GM12878 (cell line): ENCODE results near the gene RABEP2. TPM values are rescaled to one million over a fixed set of nuclear protein-coding genes. Genes with fewer than 3 reads are reported as not detected.

Experiments
- ATAC-seq: fragments of 200-7000 bp; cut with Tn5 transposase; 3 replicates; pipeline ENCODE4 v1.9.1; 2020; ENCODE audit warnings: mild to moderate bottlenecking, moderate library complexity
- BruUV-seq: library from RNA; stranded (reverse); fragments of 400-500 nt; replicated peaks from 2 replicates; lab custom pipeline; 2021; lab: Mats Ljungman, UMichigan
- CTCF ChIA-PET: fragments of 300-600 bp; sonication (Branson Sonifier 250); formaldehyde crosslinking; extraction: SDS; loops from one replicate; lab custom pipeline; 2021; ENCODE audit warnings: inconsistent platforms; lab: Yijun Ruan, JAX
- POLR2A ChIA-PET: fragments of 350-600 bp; formaldehyde crosslinking; extraction: SDS; loops from one replicate; lab custom pipeline; 2021; ENCODE audit warnings: inconsistent platforms; lab: Charles Lee
- RAD21 ChIA-PET: fragments of 300-600 bp; sonication (Branson Sonifier 250); formaldehyde crosslinking; loops from one replicate; lab custom pipeline; 2023; ENCODE audit warnings: antibody characterized with exemption; ENCODE audit not compliant: unreplicated experiment; lab: Charles Lee
- SMC1A ChIA-PET: fragments of 300-600 bp; sonication (Branson Sonifier 250); formaldehyde crosslinking; loops from one replicate; lab custom pipeline; 2023; ENCODE audit not compliant: unreplicated experiment, uncharacterized antibody; lab: Charles Lee
- DNase-seq: peaks from one replicate; pipeline ENCODE4 v3.0.0-alpha.2; 2011; ENCODE audit warnings: low read depth, low spot score
- FAIRE-seq: peaks from 3 replicates; lab custom pipeline; 2011; peaks lifted over from hg19 to GRCh38; lab: Jason Lieb, UNC
- H2AFZ ChIP-seq: 2 replicates; pipeline ENCODE4 v1.6.0; 2011; ENCODE audit warnings: low read depth, low read length, control low read depth; ENCODE audit not compliant: control insufficient read depth
- H3K27ac ChIP-seq: 2 replicates; pipeline ENCODE4 v1.5.1; 2011; ENCODE audit warnings: control low read depth; ENCODE audit not compliant: control insufficient read depth, insufficient read depth
- H3K27me3 ChIP-seq, 2 experiments: replicated peaks in 1 of 2; 2 replicates each; pipeline versions ENCODE4 v1.6.0 to v1.6.1; 2011; ENCODE audit warnings: low read length in 1 of 2; ENCODE audit not compliant: control insufficient read depth in 2 of 2, insufficient read depth in 2 of 2
- H3K36me3 ChIP-seq, 2 experiments: 2 replicates each; pipeline ENCODE4 v1.5.1; 2011; ENCODE audit warnings: low read length in 1 of 2; ENCODE audit not compliant: control insufficient read depth in 2 of 2, insufficient read depth in 2 of 2
- H3K4me1 ChIP-seq: 2 replicates; pipeline ENCODE4 v1.6.1; 2011; ENCODE audit warnings: mild to moderate bottlenecking, low read length, moderate library complexity, mixed read lengths; ENCODE audit not compliant: control insufficient read depth, insufficient read depth
- H3K4me2 ChIP-seq: 2 replicates; pipeline ENCODE4 v1.6.0; 2011; ENCODE audit warnings: control low read depth; ENCODE audit not compliant: control insufficient read depth, insufficient read depth
- H3K4me3 ChIP-seq: fragments of 200-600 bp; sonication (generic); 2 replicates; pipeline ENCODE4 v1.5.1; 2016
- H3K79me2 ChIP-seq: 2 replicates; pipeline ENCODE4 v1.6.0; 2011; ENCODE audit warnings: low read length; ENCODE audit not compliant: control insufficient read depth, insufficient read depth
- H3K9ac ChIP-seq: 2 replicates; pipeline ENCODE4 v1.8.0; 2011; ENCODE audit warnings: low read length, control low read depth, mixed read lengths; ENCODE audit not compliant: control insufficient read depth, insufficient read depth
- H3K9me3 ChIP-seq: replicated peaks from 3 replicates; pipeline ENCODE4 v1.5.1; 2011; ENCODE audit warnings: mild to moderate bottlenecking, low read length; ENCODE audit not compliant: control insufficient read depth, insufficient read depth
- H4K20me1 ChIP-seq: 2 replicates; pipeline ENCODE4 v1.6.0; 2011; ENCODE audit not compliant: control insufficient read depth, insufficient read depth
- CREB1 ChIP-seq: IDR thresholded peaks from 2 replicates; pipeline ENCODE4 v1.6.1; 2012; ENCODE audit warnings: low read depth, mild to moderate bottlenecking, inconsistent platforms
- GABPA ChIP-seq: IDR thresholded peaks from 2 replicates; pipeline ENCODE4 v1.6.1; 2014; ENCODE audit warnings: antibody characterized with exemption, low read depth, mild to moderate bottlenecking, inconsistent platforms
- HDAC6 ChIP-seq: fragments of 200-600 bp; sonication (generic); IDR thresholded peaks from one replicate; pipeline ENCODE4 v1.8.0; 2017; ENCODE audit warnings: antibody characterized with exemption; ENCODE audit not compliant: unreplicated experiment
- RAD51 ChIP-seq: fragments of 450-650 bp; IDR thresholded peaks from 2 replicates; pipeline ENCODE4 v1.6.1; 2016; ENCODE audit warnings: moderate library complexity, mild to moderate bottlenecking, inconsistent platforms
- RFX5 ChIP-seq: IDR thresholded peaks from 2 replicates; pipeline ENCODE4 v1.6.1; 2011; ENCODE audit warnings: low read depth, low read length, improper control_type of control experiment
- RUNX3 ChIP-seq: IDR thresholded peaks from 2 replicates; pipeline ENCODE4 v1.6.1; 2012; ENCODE audit warnings: low read length, inconsistent platforms
- SMAD5 ChIP-seq: IDR thresholded peaks from 2 replicates; pipeline ENCODE4 v1.6.1; 2016; ENCODE audit warnings: antibody characterized with exemption, low read depth
- ZZZ3 ChIP-seq: IDR thresholded peaks from 2 replicates; pipeline ENCODE4 v1.6.1; 2011; ENCODE audit warnings: low read depth; ENCODE audit not compliant: control insufficient read depth, insufficient read length
- WGBS: methylation state at CpG from one replicate; pipeline ENCODE4 v1.1.6; 2016; ENCODE audit warnings: low lambda C conversion rate; ENCODE audit not compliant: insufficient replicate concordance, insufficient coverage; ENCODE audit errors: missing lambda C conversion rate; 5-methylcytosine and 5-hydroxymethylcytosine counted together
- in situ Hi-C: fragments of 300-500 bp; cut with MboI; formaldehyde crosslinking; loops from 9 replicates; pipeline ENCODE4 v1.14.3; 2018; ENCODE audit warnings: mixed read lengths
- intact Hi-C: fragments of 100-400 bp; cut with micrococcal nuclease; formaldehyde crosslinking; loops from one replicate; pipeline ENCODE4 v1.14.2; 2022; ENCODE audit not compliant: unreplicated experiment
- polyA plus RNA-seq, 11 experiments: library from polyadenylated mRNA; depleted of rRNA in 4 of 11; unstranded in 6 of 11; stranded (reverse) in 5 of 11; fragments of >200 nt; fragmentation: Nextera tagmentation in 4 of 11; fragmentation: Illumina TruSeq in 1 of 11; extraction: Ambion mirVana in 4 of 11; extraction: Trizol in 1 of 11; gene quantifications; 1 replicate in 1 of 11; 2 replicates in 10 of 11; pipeline versions ENCODE4 v1.2.1 to v1.2.3, GENCODE V29; 2011 to 2016; ENCODE audit warnings: inconsistent platforms in 2 of 11, missing spikeins in 2 of 11, low read depth in 1 of 11
- total RNA-seq, 4 experiments: library from RNA; depleted of rRNA in 3 of 4; stranded (reverse); fragments of >200 nt in 3 of 4; fragmentation: Illumina TruSeq in 1 of 4; extraction: Trizol in 1 of 4; gene quantifications; 2 replicates each; pipeline versions ENCODE4 v1.2.1 to v1.2.3, GENCODE V29; 2013 to 2021
- TF ChIP-seq, protein P1 (sequence below): fragments of 450-650 bp; IDR thresholded peaks from 2 replicates; pipeline ENCODE4 v1.6.1; 2017; ENCODE audit warnings: antibody characterized with exemption, mild to moderate bottlenecking, moderate library complexity
- TF ChIP-seq, protein P2 (sequence below): IDR thresholded peaks from 2 replicates; pipeline ENCODE4 v1.6.1; 2012; ENCODE audit warnings: low read length, inconsistent platforms
- TF ChIP-seq, protein P3 (sequence below): fragments of 450-650 bp; IDR thresholded peaks from 2 replicates; pipeline ENCODE4 v1.6.1; 2017; ENCODE audit warnings: borderline replicate concordance
- TF ChIP-seq, protein P4 (sequence below): fragments of 450-650 bp; formaldehyde crosslinking; IDR thresholded peaks from 2 replicates; pipeline ENCODE4 v1.4.0; 2022; ENCODE audit warnings: mild to moderate bottlenecking, moderate library complexity

Gene RABEP2
- total and polyA plus RNA-seq, 10 of the 15 experiments (the other 5 are each of a cell fraction or from before 2014, with no cell fraction given): 0.47 to 33.2 (median 18.6) TPM

DNA sequence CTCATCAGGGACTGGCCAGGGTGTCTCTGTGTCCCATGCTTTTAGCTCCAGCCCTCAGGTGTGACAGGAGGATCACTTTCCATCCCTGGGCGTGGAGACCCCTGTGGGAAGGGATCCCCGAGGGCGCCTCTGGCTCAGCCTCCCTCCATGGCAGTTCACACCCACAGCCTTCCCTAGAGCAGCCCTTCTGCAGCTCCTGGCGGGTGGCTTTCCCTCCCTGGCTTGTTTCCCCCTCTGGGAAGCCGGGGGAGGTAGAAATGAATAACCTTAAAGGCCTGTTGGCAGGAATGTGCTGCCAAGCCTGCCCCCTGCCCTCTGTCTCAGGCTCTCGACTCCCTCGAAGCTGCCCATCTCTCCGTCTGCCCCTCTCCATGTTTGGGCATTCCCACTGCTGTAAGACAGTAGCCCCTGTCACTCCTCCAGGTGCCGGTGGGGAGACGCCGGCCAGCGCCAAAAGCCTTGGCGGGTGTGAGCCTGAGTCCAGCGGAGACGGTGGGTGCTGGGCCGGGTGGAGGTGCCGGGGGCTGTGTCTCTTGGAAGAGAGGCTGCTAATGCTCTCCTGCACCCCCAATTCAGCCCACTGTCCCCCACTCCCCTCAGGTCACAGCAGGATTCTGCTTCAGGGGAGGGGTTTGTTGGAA is 48.9 kb downstream of the RABEP2 start:
- Histone ChIP-seq H3K4me1 (peaks cover 13% of the 10 kb centered on the region), H3K36me3 (peaks cover 0 to 8% of the 10 kb centered on the region in 2 experiments; a peak in 3 of 4 replicates), H3K79me2 (no peaks in the 10 kb centered on the region), H3K9me3 (no peaks in the 10 kb centered on the region), H3K9ac (no peak overlapping the region), H3K4me2 (no peak overlapping the region), H3K27ac (no peak overlapping the region), H2AFZ (no peak overlapping the region), H3K27me3 (no peaks in the 10 kb centered on the region), H3K4me3 (no peak overlapping the region), H4K20me1 (no peaks in the 10 kb centered on the region)
- intact Hi-C loops (loop anchor here (5.0 kb wide), 1 partner anchor 56 kb away; the partner anchor contains the start of gene CD19), in situ Hi-C loops (no loop called here)
- ChIA-PET RAD21 (interaction anchor here (5.6 kb wide), 1 partner anchor 68 kb away, joined by 53 read pairs; no protein-coding TSS in a partner anchor), POLR2A (no interaction called here), SMC1A (interaction anchor here (1.3 to 4.4 kb wide), 2 partner anchors 43 to 68 kb away, joined by 3 to 38 read pairs; no protein-coding TSS in a partner anchor), CTCF (interaction anchor here (1.2 to 8.1 kb wide), 3 partner anchors 10 to 69 kb away, joined by 3 to 124 read pairs (median 8); no protein-coding TSS in a partner anchor)
- no TSS peak for BruUV-seq
- ATAC-seq (no peak), DNase-seq (no peak), FAIRE-seq (no peak)
- WGBS: 78% methylated on average over 15 of the region's 17 CpGs
- TF ChIP-seq HDAC6 (no peak), RUNX3 (no peak), CREB1 (no peak), ZZZ3 (no peak), RFX5 (no peak), SMAD5 (no peak), RAD51 (no peak), GABPA (no peak)
- TF ChIP-seq, protein P1, sequence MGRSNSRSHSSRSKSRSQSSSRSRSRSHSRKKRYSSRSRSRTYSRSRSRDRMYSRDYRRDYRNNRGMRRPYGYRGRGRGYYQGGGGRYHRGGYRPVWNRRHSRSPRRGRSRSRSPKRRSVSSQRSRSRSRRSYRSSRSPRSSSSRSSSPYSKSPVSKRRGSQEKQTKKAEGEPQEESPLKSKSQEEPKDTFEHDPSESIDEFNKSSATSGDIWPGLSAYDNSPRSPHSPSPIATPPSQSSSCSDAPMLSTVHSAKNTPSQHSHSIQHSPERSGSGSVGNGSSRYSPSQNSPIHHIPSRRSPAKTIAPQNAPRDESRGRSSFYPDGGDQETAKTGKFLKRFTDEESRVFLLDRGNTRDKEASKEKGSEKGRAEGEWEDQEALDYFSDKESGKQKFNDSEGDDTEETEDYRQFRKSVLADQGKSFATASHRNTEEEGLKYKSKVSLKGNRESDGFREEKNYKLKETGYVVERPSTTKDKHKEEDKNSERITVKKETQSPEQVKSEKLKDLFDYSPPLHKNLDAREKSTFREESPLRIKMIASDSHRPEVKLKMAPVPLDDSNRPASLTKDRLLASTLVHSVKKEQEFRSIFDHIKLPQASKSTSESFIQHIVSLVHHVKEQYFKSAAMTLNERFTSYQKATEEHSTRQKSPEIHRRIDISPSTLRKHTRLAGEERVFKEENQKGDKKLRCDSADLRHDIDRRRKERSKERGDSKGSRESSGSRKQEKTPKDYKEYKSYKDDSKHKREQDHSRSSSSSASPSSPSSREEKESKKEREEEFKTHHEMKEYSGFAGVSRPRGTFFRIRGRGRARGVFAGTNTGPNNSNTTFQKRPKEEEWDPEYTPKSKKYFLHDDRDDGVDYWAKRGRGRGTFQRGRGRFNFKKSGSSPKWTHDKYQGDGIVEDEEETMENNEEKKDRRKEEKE: no peak
- TF ChIP-seq, protein P2, sequence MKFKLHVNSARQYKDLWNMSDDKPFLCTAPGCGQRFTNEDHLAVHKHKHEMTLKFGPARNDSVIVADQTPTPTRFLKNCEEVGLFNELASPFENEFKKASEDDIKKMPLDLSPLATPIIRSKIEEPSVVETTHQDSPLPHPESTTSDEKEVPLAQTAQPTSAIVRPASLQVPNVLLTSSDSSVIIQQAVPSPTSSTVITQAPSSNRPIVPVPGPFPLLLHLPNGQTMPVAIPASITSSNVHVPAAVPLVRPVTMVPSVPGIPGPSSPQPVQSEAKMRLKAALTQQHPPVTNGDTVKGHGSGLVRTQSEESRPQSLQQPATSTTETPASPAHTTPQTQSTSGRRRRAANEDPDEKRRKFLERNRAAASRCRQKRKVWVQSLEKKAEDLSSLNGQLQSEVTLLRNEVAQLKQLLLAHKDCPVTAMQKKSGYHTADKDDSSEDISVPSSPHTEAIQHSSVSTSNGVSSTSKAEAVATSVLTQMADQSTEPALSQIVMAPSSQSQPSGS: no peak
- TF ChIP-seq, protein P3, sequence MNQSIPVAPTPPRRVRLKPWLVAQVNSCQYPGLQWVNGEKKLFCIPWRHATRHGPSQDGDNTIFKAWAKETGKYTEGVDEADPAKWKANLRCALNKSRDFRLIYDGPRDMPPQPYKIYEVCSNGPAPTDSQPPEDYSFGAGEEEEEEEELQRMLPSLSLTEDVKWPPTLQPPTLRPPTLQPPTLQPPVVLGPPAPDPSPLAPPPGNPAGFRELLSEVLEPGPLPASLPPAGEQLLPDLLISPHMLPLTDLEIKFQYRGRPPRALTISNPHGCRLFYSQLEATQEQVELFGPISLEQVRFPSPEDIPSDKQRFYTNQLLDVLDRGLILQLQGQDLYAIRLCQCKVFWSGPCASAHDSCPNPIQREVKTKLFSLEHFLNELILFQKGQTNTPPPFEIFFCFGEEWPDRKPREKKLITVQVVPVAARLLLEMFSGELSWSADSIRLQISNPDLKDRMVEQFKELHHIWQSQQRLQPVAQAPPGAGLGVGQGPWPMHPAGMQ: no peak
- TF ChIP-seq, protein P4, sequence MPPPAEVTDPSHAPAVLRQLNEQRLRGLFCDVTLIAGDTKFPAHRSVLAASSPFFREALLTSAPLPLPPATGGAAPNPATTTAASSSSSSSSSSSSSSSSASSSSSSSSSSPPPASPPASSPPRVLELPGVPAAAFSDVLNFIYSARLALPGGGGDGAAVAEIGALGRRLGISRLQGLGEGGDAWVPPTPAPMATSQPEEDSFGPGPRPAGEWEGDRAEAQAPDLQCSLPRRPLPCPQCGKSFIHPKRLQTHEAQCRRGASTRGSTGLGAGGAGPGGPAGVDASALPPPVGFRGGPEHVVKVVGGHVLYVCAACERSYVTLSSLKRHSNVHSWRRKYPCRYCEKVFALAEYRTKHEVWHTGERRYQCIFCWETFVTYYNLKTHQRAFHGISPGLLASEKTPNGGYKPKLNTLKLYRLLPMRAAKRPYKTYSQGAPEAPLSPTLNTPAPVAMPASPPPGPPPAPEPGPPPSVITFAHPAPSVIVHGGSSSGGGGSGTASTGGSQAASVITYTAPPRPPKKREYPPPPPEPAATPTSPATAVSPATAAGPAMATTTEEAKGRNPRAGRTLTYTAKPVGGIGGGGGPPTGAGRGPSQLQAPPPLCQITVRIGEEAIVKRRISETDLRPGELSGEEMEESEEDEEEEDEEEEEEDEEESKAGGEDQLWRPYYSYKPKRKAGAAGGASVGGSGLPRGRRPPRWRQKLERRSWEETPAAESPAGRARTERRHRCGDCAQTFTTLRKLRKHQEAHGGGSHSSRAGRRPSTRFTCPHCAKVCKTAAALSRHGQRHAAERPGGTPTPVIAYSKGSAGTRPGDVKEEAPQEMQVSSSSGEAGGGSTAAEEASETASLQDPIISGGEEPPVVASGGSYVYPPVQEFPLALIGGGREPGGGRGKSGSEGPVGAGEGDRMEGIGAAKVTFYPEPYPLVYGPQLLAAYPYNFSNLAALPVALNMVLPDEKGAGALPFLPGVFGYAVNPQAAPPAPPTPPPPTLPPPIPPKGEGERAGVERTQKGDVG: no peak
